ENCODE data around the gene PDE9A. TPM values are rescaled to one million over a fixed set of nuclear protein-coding genes. Genes with fewer than 3 reads are reported as not detected.

Gene PDE9A
- total RNA-seq, 1 donor from 2014 or later: 1.6 TPM

DNA sequence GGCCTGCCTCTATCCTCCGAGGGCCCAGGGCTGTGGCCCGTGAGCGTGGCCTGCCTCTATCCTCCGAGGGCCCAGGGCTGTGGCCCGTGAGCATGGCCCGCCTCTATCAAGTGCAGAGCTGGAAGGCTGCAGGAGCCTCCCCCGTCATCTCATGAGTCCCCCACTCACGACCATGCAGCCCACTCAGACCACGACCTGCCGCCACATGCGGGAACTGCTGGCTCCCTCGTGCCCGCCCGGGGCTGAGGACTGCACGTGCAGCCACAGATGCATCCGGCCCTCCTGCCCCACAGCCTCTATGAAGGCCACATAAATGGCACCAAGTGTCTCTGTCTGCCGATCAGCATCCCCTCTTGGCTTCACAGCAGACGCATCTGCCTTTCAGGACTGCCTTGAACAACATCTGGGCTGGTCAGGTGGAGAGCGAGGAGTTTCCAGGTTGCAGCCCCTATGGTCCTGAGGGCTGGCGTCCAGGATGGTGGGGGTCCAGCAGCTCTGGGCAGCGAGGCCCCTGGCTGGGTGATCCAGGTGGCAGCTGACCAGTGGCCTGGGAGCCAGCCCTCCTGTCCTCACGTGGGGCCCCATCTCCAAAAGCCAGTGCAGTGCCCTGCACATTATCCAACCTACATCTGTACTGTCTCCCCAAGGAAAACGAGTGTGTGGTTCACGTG lies 103.3 kb downstream of the PDE9A start:
- FAIRE-seq (no peak), DNase-seq (ENCODE audit: low read depth) (no peak)
- H3K4me3 ChIP-seq (ENCODE audit: low read depth, low read length): no peak overlapping the region
- H3K36me3 ChIP-seq (ENCODE audit: control insufficient read depth, insufficient read depth, low read length): no peaks in the 10 kb centered on the region
- no peaks in the 10 kb centered on the region for H3K27me3 ChIP-seq (ENCODE audit: control insufficient read depth, insufficient read depth, low read length)
- TF ChIP-seq CTCF (IDR thresholded peaks at IDR 0.05; ENCODE audit: insufficient read depth, low read length, severe bottlenecking): no peak

DNA sequence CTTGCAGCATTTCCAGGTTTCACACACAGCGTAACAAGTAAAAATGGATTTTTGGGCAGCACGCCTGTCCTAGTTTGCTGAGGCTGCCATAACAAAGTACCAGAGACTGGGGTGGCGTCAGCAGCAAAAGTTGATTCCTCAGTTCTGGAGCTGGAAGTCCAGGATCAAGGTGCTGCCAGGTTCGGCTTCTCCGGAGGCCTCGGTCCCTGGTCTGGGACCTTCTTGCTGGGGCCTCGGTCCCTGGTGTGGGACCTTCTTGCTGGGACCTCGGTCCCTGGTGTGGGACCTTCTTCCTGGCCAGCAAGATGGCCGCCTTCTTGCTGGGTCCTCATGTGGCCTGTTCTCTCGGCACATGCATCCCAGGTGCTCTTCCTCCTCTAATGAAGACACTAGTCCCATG lies 104.0 kb downstream of the PDE9A start:
- no peak overlapping the region for H3K4me3 ChIP-seq (ENCODE audit: low read depth, low read length)
- no peak for TF ChIP-seq CTCF (IDR thresholded peaks at IDR 0.05; ENCODE audit: insufficient read depth, low read length, severe bottlenecking)
- no peak for FAIRE-seq
- DNase-seq (ENCODE audit: low read depth): no peak
- no peaks in the 10 kb centered on the region for H3K36me3 ChIP-seq (ENCODE audit: control insufficient read depth, insufficient read depth, low read length)
- H3K27me3 ChIP-seq (ENCODE audit: control insufficient read depth, insufficient read depth, low read length): no peaks in the 10 kb centered on the region

DNA sequence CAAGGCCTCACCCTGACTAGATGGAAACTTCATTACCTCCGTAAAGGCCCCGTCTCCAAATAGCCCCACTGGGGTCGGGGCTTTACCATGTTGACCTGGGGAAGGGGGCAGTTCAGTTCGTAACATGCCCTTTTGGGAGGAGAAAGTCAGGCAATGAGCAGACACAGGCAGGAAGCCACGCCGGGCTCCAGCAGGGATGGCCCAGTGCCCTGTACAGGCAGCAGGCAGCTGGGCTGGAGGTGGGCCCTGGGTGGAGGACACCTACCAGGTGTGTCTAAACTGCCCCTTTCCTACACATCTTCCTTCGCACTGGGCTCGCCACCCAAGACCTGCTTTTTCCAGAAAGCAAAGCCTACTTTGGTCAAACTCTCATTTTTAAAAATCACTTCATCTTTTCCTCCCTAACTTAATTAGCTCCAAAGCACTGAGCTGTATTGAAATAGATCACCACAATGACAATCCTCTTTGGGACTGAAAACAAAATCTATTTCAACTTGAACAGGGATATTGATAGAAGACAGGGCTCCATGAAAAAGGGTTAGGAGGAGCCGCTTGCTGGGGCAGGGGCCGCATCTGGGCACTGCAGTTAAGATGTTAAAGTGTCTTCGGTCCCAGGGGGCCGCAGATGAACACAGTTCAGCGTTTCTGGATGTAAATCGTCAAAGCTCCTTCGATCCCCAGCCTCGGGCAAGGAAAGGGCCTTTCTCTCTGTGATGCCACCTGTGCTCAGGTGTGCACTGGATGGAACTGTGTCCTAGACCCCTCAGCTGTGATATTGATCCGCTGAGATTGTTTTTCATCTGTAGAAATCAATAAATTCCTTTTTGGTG lies 104.6 kb downstream of the PDE9A start:
- FAIRE-seq: no peak
- no peak overlapping the region for H3K4me3 ChIP-seq (ENCODE audit: low read depth, low read length)
- no peaks in the 10 kb centered on the region for H3K27me3 ChIP-seq (ENCODE audit: control insufficient read depth, insufficient read depth, low read length)
- no peak for TF ChIP-seq CTCF (IDR thresholded peaks at IDR 0.05; ENCODE audit: insufficient read depth, low read length, severe bottlenecking)
- DNase-seq (ENCODE audit: low read depth): no peak
- H3K36me3 ChIP-seq (ENCODE audit: control insufficient read depth, insufficient read depth, low read length): no peaks in the 10 kb centered on the region

DNA sequence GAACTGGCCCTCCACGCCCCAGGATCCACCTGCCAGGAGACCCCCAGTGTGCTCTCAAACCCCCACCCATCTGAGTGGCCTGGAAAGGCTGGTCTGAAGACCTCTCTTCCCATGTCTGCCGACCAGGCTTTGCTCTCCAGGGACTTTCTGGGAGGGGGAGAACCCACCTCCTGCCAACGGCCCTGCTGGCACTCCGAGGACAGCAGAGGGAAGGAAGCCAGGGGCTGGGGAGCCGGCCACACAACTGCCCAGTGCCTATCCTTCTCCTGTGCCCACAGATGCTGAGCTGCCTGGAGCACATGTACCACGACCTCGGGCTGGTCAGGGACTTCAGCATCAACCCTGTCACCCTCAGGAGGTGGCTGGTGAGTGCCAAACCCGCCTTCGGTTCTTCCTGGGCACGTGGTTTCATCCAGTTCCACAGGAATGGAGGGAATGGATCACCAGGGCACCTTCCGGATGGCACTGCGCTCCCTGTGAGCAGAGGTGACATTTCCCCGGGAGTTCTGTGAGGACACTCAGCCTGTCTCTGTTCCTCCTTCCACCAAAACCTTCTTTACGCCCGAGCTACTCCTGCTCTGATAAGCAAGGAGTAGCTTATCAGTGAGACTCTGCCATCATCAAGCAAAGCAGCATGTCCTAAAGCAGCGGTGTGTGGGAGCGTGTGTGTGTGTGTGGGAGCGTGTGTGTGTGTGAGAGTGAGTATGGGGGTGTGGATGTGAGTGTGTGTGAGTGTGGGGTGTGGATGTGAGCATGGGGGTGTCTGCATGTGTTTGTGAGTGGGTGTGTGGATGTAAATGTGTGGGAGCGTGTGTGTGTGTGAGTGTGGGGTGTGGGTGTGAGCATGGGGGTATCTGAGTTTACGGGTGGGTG lies 105.5 kb downstream of the PDE9A start:
- DNase-seq (ENCODE audit: low read depth) (no peak), FAIRE-seq (no peak)
- Histone ChIP-seq H3K27me3 (ENCODE audit: control insufficient read depth, insufficient read depth, low read length) (no peaks in the 10 kb centered on the region), H3K4me3 (ENCODE audit: low read depth, low read length) (no peak overlapping the region), H3K36me3 (ENCODE audit: control insufficient read depth, insufficient read depth, low read length) (no peaks in the 10 kb centered on the region)
- TF ChIP-seq CTCF (IDR thresholded peaks at IDR 0.05; ENCODE audit: insufficient read depth, low read length, severe bottlenecking): no peak

- Histone ChIP-seq H3K4me3 (ENCODE audit: low read depth, low read length) (no peak overlapping the region), H3K27me3 (ENCODE audit: control insufficient read depth, insufficient read depth, low read length) (no peaks in the 10 kb centered on the region), H3K36me3 (ENCODE audit: control insufficient read depth, insufficient read depth, low read length) (no peaks in the 10 kb centered on the region)
- no peak for TF ChIP-seq CTCF (IDR thresholded peaks at IDR 0.05; ENCODE audit: insufficient read depth, low read length, severe bottlenecking)
- DNase-seq (ENCODE audit: low read depth) (no peak), FAIRE-seq (peak; percentile 94)
These were observed 106.1 kb downstream of the PDE9A start for GRCh38 chr21:42759594-42759927.
